Breast epithelium (tissue), 4 donors: ENCODE measurements around the gene TMEM167A. TPM values are rescaled to one million over a fixed set of nuclear protein-coding genes. Genes with fewer than 3 reads are reported as not detected.
"Not testable (repeated sequence)": the region's sequence is repeated elsewhere in the genome, so short reads cannot be mapped to it uniquely, and the experiment has no call there.

ENCODE experiments used
- DNase-seq, 2 donors: peaks; one replicate each; pipeline ENCODE4 v3.0.0-alpha.2; 2019; ENCODE audit warnings: low spot score in 2 of 2
- H3K27ac ChIP-seq, 2 donors: fragments of 200-600 bp; sonication (generic) in 1 of 2; one replicate each; pipeline ENCODE4 v1.5.1; 2016 to 2019; ENCODE audit warnings: mild to moderate bottlenecking in 1 of 2
- H3K27me3 ChIP-seq, 2 donors: fragments of 200-600 bp; sonication (generic) in 1 of 2; one replicate each; pipeline versions ENCODE4 v1.5.1 to v1.6.0; 2017 to 2019; ENCODE audit warnings: control low read depth in 1 of 2, mild to moderate bottlenecking in 1 of 2
- H3K36me3 ChIP-seq: fragments of 200-600 bp; one replicate; pipeline ENCODE4 v1.5.1; 2019
- H3K4me1 ChIP-seq, 2 donors: fragments of 200-600 bp; sonication (generic); one replicate each; pipeline ENCODE4 v1.5.1; 2016 to 2019; ENCODE audit warnings: control low read depth in 1 of 2
- H3K4me3 ChIP-seq, 3 donors: fragments of 200-600 bp; sonication (generic); 1 replicate in 2 of 3; 2 replicates in 1 of 3; pipeline ENCODE4 v1.5.1; 2016 to 2019; ENCODE audit warnings: mild to moderate bottlenecking in 3 of 3, moderate library complexity in 2 of 3
- H3K9me3 ChIP-seq, 2 donors: fragments of 200-600 bp; sonication (generic) in 1 of 2; one replicate each; pipeline ENCODE4 v1.5.1; 2016 to 2019; ENCODE audit warnings: control low read depth in 1 of 2
- CTCF ChIP-seq, 3 donors: fragments of 450-650 bp; IDR thresholded peaks; one replicate each; pipeline ENCODE4 v1.5.1; 2016 to 2017; ENCODE audit warnings: antibody characterized with exemption in 3 of 3, mild to moderate bottlenecking in 3 of 3, moderate library complexity in 3 of 3
- POLR2A ChIP-seq: fragments of 450-650 bp; IDR thresholded peaks from one replicate; pipeline ENCODE4 v1.6.1; 2016; ENCODE audit warnings: antibody characterized with exemption, mild to moderate bottlenecking, moderate library complexity
- POLR2AphosphoS5 ChIP-seq, 3 donors: sonication (generic); formaldehyde crosslinking; IDR thresholded peaks; one replicate each; pipeline ENCODE4 v1.6.1; 2017; ENCODE audit warnings: antibody characterized with exemption in 3 of 3
- intact Hi-C: fragments of 100-400 bp; cut with DNase I; formaldehyde crosslinking; loops from one replicate; pipeline ENCODE4 v1.15.1; 2023; ENCODE audit warnings: low total_unique reads
- total RNA-seq, 3 donors: library from RNA; depleted of rRNA; stranded (reverse); fragments of >200 nt; gene quantifications; one replicate each; pipeline ENCODE4 v1.1.0, GENCODE V29; 2016

TMEM167A gene
- total RNA-seq, 3 donors from 2014 or later = 42.4 to 58.9 (median 53.4) TPM

- no peaks in the 10 kb centered on the region for H3K9me3 ChIP-seq
Measured at GRCh38 chr5:83082750-83083149, 5.6 kb upstream of the TMEM167A start.

GRCh38 chr5:83077662-83078261 is 568 bp upstream of the TMEM167A start:
- no peaks in the 10 kb centered on the region for H3K36me3 ChIP-seq
- intact Hi-C loops = no loop called here
- TF ChIP-seq CTCF (IDR thresholded peaks at IDR 0.05) = no peak
- TF ChIP-seq POLR2A = no peak
- no peak for TF ChIP-seq POLR2AphosphoS5 (IDR thresholded peaks at IDR 0.05)
- peak overlapping the region; percentile 76 to 90 (median 90) for H3K4me3 ChIP-seq
- H3K27me3 ChIP-seq = no peaks in the 10 kb centered on the region
- DNase-seq = no peak
- H3K9me3 ChIP-seq = no peaks in the 10 kb centered on the region
- H3K4me1 ChIP-seq = no peaks in the 10 kb centered on the region
- peak overlapping the region; percentile 87 to 90 for H3K27ac ChIP-seq

More at GRCh38 chr5:83082750-83083149, 5.6 kb upstream of the TMEM167A start:
- DNase-seq = no peak
- H3K4me1 ChIP-seq = no peaks in the 10 kb centered on the region
- intact Hi-C loops = no loop called here
- H3K27me3 ChIP-seq = no peaks in the 10 kb centered on the region
- no peak for TF ChIP-seq CTCF (IDR thresholded peaks at IDR 0.05)
- TF ChIP-seq POLR2AphosphoS5 (IDR thresholded peaks at IDR 0.05) = no peak
- TF ChIP-seq POLR2A = no peak
- H3K36me3 ChIP-seq = no peaks in the 10 kb centered on the region
- no peak overlapping the region for H3K4me3 ChIP-seq
- no peak overlapping the region for H3K27ac ChIP-seq

- no peaks in the 10 kb centered on the region for H3K27me3 ChIP-seq
- peaks cover 0 to 3% of the 10 kb centered on the region in 2 donors for H3K4me1 ChIP-seq
- no peak for DNase-seq
- intact Hi-C loops = no loop called here
- TF ChIP-seq POLR2AphosphoS5 (IDR thresholded peaks at IDR 0.05) (no peak), CTCF (IDR thresholded peaks at IDR 0.05) (no peak), POLR2A (no peak)
- no peaks in the 10 kb centered on the region for H3K36me3 ChIP-seq
- H3K4me3 ChIP-seq = no peak overlapping the region
- no peak overlapping the region for H3K27ac ChIP-seq
- no peaks in the 10 kb centered on the region for H3K9me3 ChIP-seq
Measured at GRCh38 chr5:83072966-83073365, 4.2 kb downstream of the TMEM167A start.

- Histone ChIP-seq H3K36me3 (no peaks in the 10 kb centered on the region), H3K4me1 (peaks cover 0 to 3% of the 10 kb centered on the region in 2 donors), H3K4me3 (no peak overlapping the region), H3K27ac (no peak overlapping the region), H3K9me3 (no peaks in the 10 kb centered on the region), H3K27me3 (no peaks in the 10 kb centered on the region)
- no peak for DNase-seq
- intact Hi-C loops = no loop called here
- no peak for TF ChIP-seq CTCF (IDR thresholded peaks at IDR 0.05)
- no peak for TF ChIP-seq POLR2A
- no peak for TF ChIP-seq POLR2AphosphoS5 (IDR thresholded peaks at IDR 0.05)
Measured at GRCh38 chr5:83071286-83072051, 5.7 kb downstream of the TMEM167A start.

- no peak overlapping the region for H3K27ac ChIP-seq
- H3K4me1 ChIP-seq = peaks cover 0 to 3% of the 10 kb centered on the region in 2 donors
- H3K36me3 ChIP-seq = no peaks in the 10 kb centered on the region
- no peak for TF ChIP-seq CTCF (IDR thresholded peaks at IDR 0.05)
- no peak for TF ChIP-seq POLR2A
- TF ChIP-seq POLR2AphosphoS5 (IDR thresholded peaks at IDR 0.05) = no peak
- intact Hi-C loops = no loop called here
- H3K27me3 ChIP-seq = no peaks in the 10 kb centered on the region
- DNase-seq = no peak
- no peak overlapping the region for H3K4me3 ChIP-seq
- H3K9me3 ChIP-seq = no peaks in the 10 kb centered on the region
Measured at GRCh38 chr5:83069096-83069799, 7.9 kb downstream of the TMEM167A start.

- H3K4me1 ChIP-seq, H3K36me3 ChIP-seq, H3K27ac ChIP-seq, intact Hi-C loops, DNase-seq, H3K9me3 ChIP-seq, H3K27me3 ChIP-seq, H3K4me3 ChIP-seq: not testable (repeated sequence)
Measured at GRCh38 chr5:83067377-83067776, 9.8 kb downstream of the TMEM167A start.
